ENCODE results near the gene RAVER1.

RAVER1 gene

DNA sequence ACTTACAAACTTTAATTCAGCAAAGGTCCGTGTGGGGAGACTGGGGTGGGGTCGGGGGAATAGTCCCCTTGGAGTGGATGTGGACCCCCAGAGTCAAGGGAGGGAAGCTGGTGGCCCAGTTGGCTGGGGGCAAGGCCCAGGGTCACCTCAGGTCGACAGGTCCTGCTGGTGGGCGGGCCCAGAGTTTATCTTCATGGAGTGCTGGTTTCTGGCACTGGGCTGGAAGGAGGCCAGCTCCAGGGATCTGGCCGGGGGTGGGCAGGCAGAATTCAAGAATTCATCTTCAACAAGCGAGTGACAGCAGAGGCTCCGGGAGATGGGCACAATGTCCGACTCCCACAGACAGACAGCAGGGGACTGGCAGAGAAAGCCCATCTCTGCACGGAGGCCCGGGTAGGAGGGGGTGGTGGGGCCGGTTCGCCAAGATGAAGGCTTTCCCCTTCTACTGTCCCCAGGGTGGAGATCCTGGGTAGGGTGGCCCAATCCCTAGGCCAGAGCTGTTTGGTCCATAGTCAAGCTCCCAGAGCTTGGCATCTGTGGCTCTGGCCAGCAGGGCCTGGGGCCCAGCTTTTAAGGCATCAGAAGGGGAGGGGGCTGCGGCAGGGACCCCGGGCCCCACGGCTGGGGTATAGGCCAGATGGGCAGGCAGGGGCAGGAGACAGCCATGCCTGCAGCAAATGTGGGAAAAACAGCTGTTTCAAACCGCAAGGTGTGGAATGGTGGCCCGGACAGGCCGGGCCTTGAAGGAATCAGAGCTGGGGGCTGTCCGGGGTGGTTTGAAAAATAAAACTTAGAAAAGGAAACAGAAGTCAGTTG lies 16.9 kb downstream of the RAVER1 start:
- peaks cover 16 to 31% of the 10 kb centered on the region in 2 donors for H3K36me3 ChIP-seq (ENCODE audit: control insufficient read depth in 2 of 2, insufficient read depth in 2 of 2, low read length in 2 of 2)
- H3K4me1 ChIP-seq (ENCODE audit: control insufficient read depth, insufficient read depth, low read length): peaks cover 12% of the 10 kb centered on the region
- H3K27ac ChIP-seq (ENCODE audit: low read length): no peak overlapping the region
- H3K9ac ChIP-seq (ENCODE audit: low read length in 2 of 2): peak overlapping the region in 1 of 2 donors; percentile 79
- H3K4me3 ChIP-seq (ENCODE audit: low read length in 2 of 2): peak overlapping the region; percentile 85 to 91
- no peaks in the 10 kb centered on the region for H3K27me3 ChIP-seq (ENCODE audit: control insufficient read depth in 1 of 2, insufficient read depth in 2 of 2, low read length in 2 of 2)
- H3K9me3 ChIP-seq (ENCODE audit: control insufficient read depth in 2 of 2, low read length in 2 of 2): no peaks in the 10 kb centered on the region

GRCh38 chr19:10315335-10316214 lies 17.8 kb downstream of the RAVER1 start, which contains the start of gene FDX2:
TSS of gene FDX2 (minus strand) at chr19:10316015. CDS start at chr19:10315996, 19 bp downstream.
- no peak within 1 kb of the TSS for H3K27ac ChIP-seq (ENCODE audit: low read length)
- peak within 1 kb of the TSS; percentile 79 for H3K9ac ChIP-seq (ENCODE audit: low read length in 2 of 2)
- peaks cover 16 to 26% of the 10 kb centered on the region in 2 donors for H3K36me3 ChIP-seq (ENCODE audit: control insufficient read depth in 2 of 2, insufficient read depth in 2 of 2, low read length in 2 of 2)
- peaks cover 12% of the 10 kb centered on the region for H3K4me1 ChIP-seq (ENCODE audit: control insufficient read depth, insufficient read depth, low read length)
- peak within 1 kb of the TSS; percentile 85 to 91 for H3K4me3 ChIP-seq (ENCODE audit: low read length in 2 of 2)
- H3K9me3 ChIP-seq (ENCODE audit: control insufficient read depth in 2 of 2, low read length in 2 of 2): no peaks in the 10 kb centered on the region
- no peaks in the 10 kb centered on the region for H3K27me3 ChIP-seq (ENCODE audit: control insufficient read depth in 1 of 2, insufficient read depth in 2 of 2, low read length in 2 of 2)

DNA sequence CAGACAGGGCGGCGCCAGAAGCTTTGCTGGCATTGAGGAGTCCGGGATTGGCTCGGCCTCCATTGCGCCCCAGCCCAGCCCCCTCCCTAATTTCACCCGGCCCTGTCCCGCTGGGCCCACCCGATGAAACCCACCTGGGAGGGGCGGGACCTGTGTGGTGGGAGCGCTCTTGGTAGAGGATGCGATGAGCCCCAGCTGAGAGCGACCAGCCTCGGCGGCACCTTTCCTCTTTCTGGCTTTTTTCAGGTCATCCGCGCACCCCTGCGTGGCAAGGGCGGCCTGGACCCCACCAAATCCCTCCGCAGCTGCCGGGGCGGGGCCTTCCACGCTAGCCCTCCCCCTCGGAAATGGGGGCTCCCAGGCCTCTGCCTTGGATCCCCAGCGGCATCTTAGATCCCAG lies 23.9 kb downstream of the RAVER1 start, which contains the start of gene ZGLP1:
Gene ZGLP1 (minus strand): TSS at position 393 of the 400 bp plus-strand sequence.
- Histone ChIP-seq H3K27me3 (ENCODE audit: control insufficient read depth in 1 of 2, insufficient read depth in 2 of 2, low read length in 2 of 2) (no peaks in the 10 kb centered on the region), H3K9me3 (ENCODE audit: control insufficient read depth in 2 of 2, low read length in 2 of 2) (no peaks in the 10 kb centered on the region), H3K4me1 (ENCODE audit: control insufficient read depth, insufficient read depth, low read length) (peaks cover 2% of the 10 kb centered on the region), H3K9ac (ENCODE audit: low read length in 2 of 2) (no peak within 1 kb of the TSS), H3K4me3 (ENCODE audit: low read length in 2 of 2) (no peak within 1 kb of the TSS), H3K36me3 (ENCODE audit: control insufficient read depth in 2 of 2, insufficient read depth in 2 of 2, low read length in 2 of 2) (peaks cover 3 to 6% of the 10 kb centered on the region in 2 donors), H3K27ac (ENCODE audit: low read length) (no peak within 1 kb of the TSS)

GRCh38 chr19:10306327-10306726 lies 27.0 kb downstream of the RAVER1 start:
- peaks cover 2% of the 10 kb centered on the region for H3K4me1 ChIP-seq (ENCODE audit: control insufficient read depth, insufficient read depth, low read length)
- H3K27me3 ChIP-seq (ENCODE audit: control insufficient read depth in 1 of 2, insufficient read depth in 2 of 2, low read length in 2 of 2): peaks cover 0 to 3% of the 10 kb centered on the region in 2 donors
- no peak overlapping the region for H3K4me3 ChIP-seq (ENCODE audit: low read length in 2 of 2)
- no peak overlapping the region for H3K9ac ChIP-seq (ENCODE audit: low read length in 2 of 2)
- H3K27ac ChIP-seq (ENCODE audit: low read length): no peak overlapping the region
- peaks cover 3 to 4% of the 10 kb centered on the region in 2 donors for H3K36me3 ChIP-seq (ENCODE audit: control insufficient read depth in 2 of 2, insufficient read depth in 2 of 2, low read length in 2 of 2)
- no peaks in the 10 kb centered on the region for H3K9me3 ChIP-seq (ENCODE audit: control insufficient read depth in 2 of 2, low read length in 2 of 2)

GRCh38 chr19:10305139-10305806 lies 28.1 kb downstream of the RAVER1 start:
- Histone ChIP-seq H3K36me3 (ENCODE audit: control insufficient read depth in 2 of 2, insufficient read depth in 2 of 2, low read length in 2 of 2) (peaks cover 3% of the 10 kb centered on the region in 2 donors), H3K4me1 (ENCODE audit: control insufficient read depth, insufficient read depth, low read length) (peaks cover 2% of the 10 kb centered on the region), H3K9me3 (ENCODE audit: control insufficient read depth in 2 of 2, low read length in 2 of 2) (no peaks in the 10 kb centered on the region), H3K4me3 (ENCODE audit: low read length in 2 of 2) (no peak overlapping the region), H3K27me3 (ENCODE audit: control insufficient read depth in 1 of 2, insufficient read depth in 2 of 2, low read length in 2 of 2) (peaks cover 0 to 3% of the 10 kb centered on the region in 2 donors), H3K9ac (ENCODE audit: low read length in 2 of 2) (no peak overlapping the region), H3K27ac (ENCODE audit: low read length) (no peak overlapping the region)

- H3K9ac ChIP-seq (ENCODE audit: low read length in 2 of 2): no peak overlapping the region
- no peak overlapping the region for H3K4me3 ChIP-seq (ENCODE audit: low read length in 2 of 2)
- H3K27ac ChIP-seq (ENCODE audit: low read length): no peak overlapping the region
- H3K27me3 ChIP-seq (ENCODE audit: control insufficient read depth in 1 of 2, insufficient read depth in 2 of 2, low read length in 2 of 2): peaks cover 17 to 29% of the 10 kb centered on the region in 2 donors
- no peaks in the 10 kb centered on the region for H3K36me3 ChIP-seq (ENCODE audit: control insufficient read depth in 2 of 2, insufficient read depth in 2 of 2, low read length in 2 of 2)
- H3K9me3 ChIP-seq (ENCODE audit: control insufficient read depth in 2 of 2, low read length in 2 of 2): no peaks in the 10 kb centered on the region
- peaks cover 4% of the 10 kb centered on the region for H3K4me1 ChIP-seq (ENCODE audit: control insufficient read depth, insufficient read depth, low read length)
Observed at GRCh38 chr19:10299545-10300458, 33.5 kb downstream of the RAVER1 start.

- Histone ChIP-seq H3K9me3 (ENCODE audit: control insufficient read depth in 2 of 2, low read length in 2 of 2) (no peaks in the 10 kb centered on the region), H3K36me3 (ENCODE audit: control insufficient read depth in 2 of 2, insufficient read depth in 2 of 2, low read length in 2 of 2) (no peaks in the 10 kb centered on the region), H3K9ac (ENCODE audit: low read length in 2 of 2) (no peak overlapping the region), H3K4me3 (ENCODE audit: low read length in 2 of 2) (peak overlapping the region in 1 of 2 donors; percentile 35), H3K4me1 (ENCODE audit: control insufficient read depth, insufficient read depth, low read length) (peaks cover 25% of the 10 kb centered on the region), H3K27me3 (ENCODE audit: control insufficient read depth in 1 of 2, insufficient read depth in 2 of 2, low read length in 2 of 2) (peaks cover 53 to 64% of the 10 kb centered on the region in 2 donors), H3K27ac (ENCODE audit: low read length) (no peak overlapping the region)
Observed at GRCh38 chr19:10295847-10296591, 37.3 kb downstream of the RAVER1 start.

DNA sequence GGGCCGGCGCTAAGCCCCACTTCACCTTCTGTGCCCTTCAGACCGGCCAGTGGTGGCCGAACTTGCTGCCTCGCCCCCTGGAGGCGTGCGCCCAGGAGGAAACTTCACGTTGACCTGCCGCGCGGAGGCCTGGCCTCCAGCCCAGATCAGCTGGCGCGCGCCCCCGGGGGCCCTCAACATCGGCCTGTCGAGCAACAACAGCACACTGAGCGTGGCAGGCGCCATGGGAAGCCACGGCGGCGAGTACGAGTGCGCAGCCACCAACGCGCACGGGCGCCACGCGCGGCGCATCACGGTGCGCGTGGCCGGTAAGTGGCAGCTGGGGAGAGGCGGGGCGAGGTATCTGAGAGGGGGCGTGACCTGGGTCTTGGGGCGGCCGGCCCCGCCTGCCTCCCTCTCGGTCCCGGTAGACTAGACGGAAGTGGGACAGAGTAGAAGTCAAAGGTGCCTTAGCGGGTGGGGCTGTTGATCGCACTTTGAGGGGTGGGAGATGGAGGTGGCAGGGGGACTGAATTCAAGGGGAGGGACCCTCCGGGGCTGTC lies 38.0 kb downstream of the RAVER1 start:
- Histone ChIP-seq H3K27me3 (ENCODE audit: control insufficient read depth in 1 of 2, insufficient read depth in 2 of 2, low read length in 2 of 2) (peaks cover 59 to 70% of the 10 kb centered on the region in 2 donors), H3K9me3 (ENCODE audit: control insufficient read depth in 2 of 2, low read length in 2 of 2) (no peaks in the 10 kb centered on the region), H3K9ac (ENCODE audit: low read length in 2 of 2) (no peak overlapping the region), H3K4me1 (ENCODE audit: control insufficient read depth, insufficient read depth, low read length) (peaks cover 32% of the 10 kb centered on the region), H3K27ac (ENCODE audit: low read length) (no peak overlapping the region), H3K36me3 (ENCODE audit: control insufficient read depth in 2 of 2, insufficient read depth in 2 of 2, low read length in 2 of 2) (no peaks in the 10 kb centered on the region), H3K4me3 (ENCODE audit: low read length in 2 of 2) (peak overlapping the region in 1 of 2 donors; percentile 35)

GRCh38 chr19:10294368-10294697 lies 39.0 kb downstream of the RAVER1 start:
- Histone ChIP-seq H3K27me3 (ENCODE audit: control insufficient read depth in 1 of 2, insufficient read depth in 2 of 2, low read length in 2 of 2) (peaks cover 60 to 75% of the 10 kb centered on the region in 2 donors), H3K9ac (ENCODE audit: low read length in 2 of 2) (no peak overlapping the region), H3K4me3 (ENCODE audit: low read length in 2 of 2) (no peak overlapping the region), H3K36me3 (ENCODE audit: control insufficient read depth in 2 of 2, insufficient read depth in 2 of 2, low read length in 2 of 2) (no peaks in the 10 kb centered on the region), H3K27ac (ENCODE audit: low read length) (no peak overlapping the region), H3K4me1 (ENCODE audit: control insufficient read depth, insufficient read depth, low read length) (peaks cover 42% of the 10 kb centered on the region), H3K9me3 (ENCODE audit: control insufficient read depth in 2 of 2, low read length in 2 of 2) (no peaks in the 10 kb centered on the region)

Measured in stomach smooth muscle (tissue), 2 donors.